Mesodermal cell (in vitro differentiated cells): ENCODE data around the gene JMJD4.
"Not testable (repeated sequence)": the region's sequence is repeated elsewhere in the genome, so short reads cannot be mapped to it uniquely, and the experiment has no call there.

Source experiments
- H3K27ac ChIP-seq: 2 replicates; pipeline ENCODE4 v1.7.0; 2013; ENCODE audit warnings: mild to moderate bottlenecking, low read depth, low read length, moderate library complexity; ENCODE audit not compliant: severe bottlenecking
- H3K36me3 ChIP-seq: 2 replicates; pipeline ENCODE4 v1.7.1; 2013; ENCODE audit warnings: mild to moderate bottlenecking, low read length, moderate library complexity; ENCODE audit not compliant: control insufficient read depth, insufficient read depth
- H3K4me1 ChIP-seq: one replicate; pipeline ENCODE4 v1.7.1; 2013; ENCODE audit warnings: mild to moderate bottlenecking, low read length; ENCODE audit not compliant: insufficient read depth, control insufficient read depth, poor library complexity, severe bottlenecking
- H3K4me3 ChIP-seq: 2 replicates; pipeline ENCODE4 v1.7.0; 2013; ENCODE audit warnings: low read length, control low read depth, mild to moderate bottlenecking; ENCODE audit not compliant: insufficient read depth, poor library complexity, severe bottlenecking; ENCODE audit errors: extremely low read depth
- H3K9me3 ChIP-seq: 2 replicates; pipeline ENCODE4 v1.7.1; 2013; ENCODE audit warnings: mild to moderate bottlenecking, low read length, moderate library complexity; ENCODE audit not compliant: control insufficient read depth
- WGBS, 2 experiments: methylation state at CpG; one replicate each; pipeline ENCODE4 v1.1.5; 2013; ENCODE audit warnings: missing lambda C conversion rate in 2 of 2; ENCODE audit not compliant: insufficient coverage in 2 of 2; 5-methylcytosine and 5-hydroxymethylcytosine counted together

The JMJD4 gene

GRCh38 chr1:227712648-227713047, 22.5 kb downstream of the JMJD4 start:
- H3K4me1 ChIP-seq = no peaks in the 10 kb centered on the region
- no peak overlapping the region for H3K4me3 ChIP-seq
- H3K9me3 ChIP-seq = peaks cover 19% of the 10 kb centered on the region
- H3K36me3 ChIP-seq = no peaks in the 10 kb centered on the region
- no peak overlapping the region for H3K27ac ChIP-seq

GRCh38 chr1:227710474-227710873, 24.6 kb downstream of the JMJD4 start:
- H3K9me3 ChIP-seq = peaks cover 25% of the 10 kb centered on the region
- H3K36me3 ChIP-seq, H3K27ac ChIP-seq, H3K4me1 ChIP-seq, H3K4me3 ChIP-seq: not testable (repeated sequence)
- 100% methylated on average over 3 of the region's 24 CpGs; no CpG with 5 or more reads in 1 of the 2 experiments for WGBS, 2 experiments

- H3K27ac ChIP-seq = no peak overlapping the region
- H3K36me3 ChIP-seq = no peaks in the 10 kb centered on the region
- WGBS, 2 experiments = 38 to 40% methylated on average over 1 of the region's 1 CpG
- no peak overlapping the region for H3K4me3 ChIP-seq
- H3K4me1 ChIP-seq = no peaks in the 10 kb centered on the region
- H3K9me3 ChIP-seq = peaks cover 25% of the 10 kb centered on the region
Observed at GRCh38 chr1:227709451-227709850, 25.7 kb downstream of the JMJD4 start.

GRCh38 chr1:227707846-227708245, 27.3 kb downstream of the JMJD4 start:
- H3K4me1 ChIP-seq = no peaks in the 10 kb centered on the region
- WGBS, 2 experiments = 81 to 100% methylated on average over 1 of the region's 1 CpG

GRCh38 chr1:227701631-227702030, 33.5 kb downstream of the JMJD4 start:
- H3K9me3 ChIP-seq = peaks cover 15% of the 10 kb centered on the region
- H3K27ac ChIP-seq, H3K36me3 ChIP-seq, H3K4me3 ChIP-seq, H3K4me1 ChIP-seq: not testable (repeated sequence)
- WGBS, 2 experiments = no CpG with 5 or more reads among the region's 1 CpG

More at GRCh38 chr1:227707846-227708245, 27.3 kb downstream of the JMJD4 start:
- Histone ChIP-seq H3K36me3 (no peaks in the 10 kb centered on the region), H3K27ac (no peak overlapping the region), H3K4me3 (no peak overlapping the region), H3K9me3 (peaks cover 14% of the 10 kb centered on the region)

- no peak overlapping the region for H3K27ac ChIP-seq
- H3K4me3 ChIP-seq = no peak overlapping the region
- H3K36me3 ChIP-seq = no peaks in the 10 kb centered on the region
- H3K9me3 ChIP-seq = peaks cover 25% of the 10 kb centered on the region
- WGBS, 2 experiments = 100% methylated on average over 1 of the region's 3 CpGs; no CpG with 5 or more reads in 1 of the 2 experiments
- H3K4me1 ChIP-seq = no peaks in the 10 kb centered on the region
Observed at GRCh38 chr1:227697321-227697864, 37.7 kb downstream of the JMJD4 start.

- Histone ChIP-seq H3K4me1 (no peaks in the 10 kb centered on the region), H3K27ac (no peak overlapping the region), H3K36me3 (no peaks in the 10 kb centered on the region), H3K9me3 (peaks cover 18% of the 10 kb centered on the region), H3K4me3 (no peak overlapping the region)
- WGBS, 2 experiments = 86 to 94% methylated on average over 4 to 6 of the region's 8 CpGs
Observed at GRCh38 chr1:227685807-227686206, 49.3 kb downstream of the JMJD4 start.
